Osteoblast (primary cell): Measurements from ENCODE around the gene IL1RAPL1. TPM values are rescaled to one million over a fixed set of nuclear protein-coding genes. Genes with fewer than 3 reads are reported as not detected.

ENCODE experiments used
- DNase-seq: peaks from one replicate; pipeline ENCODE4 v3.0.0; 2011; ENCODE audit warnings: low spot score, mixed read lengths; ENCODE audit not compliant: insufficient read length; ENCODE audit errors: missing footprints
- H2AFZ ChIP-seq: 2 replicates; pipeline ENCODE4 v1.6.0; 2011; ENCODE audit warnings: mild to moderate bottlenecking, low read length
- H3K27ac ChIP-seq: 2 replicates; pipeline ENCODE4 v1.5.1; 2011; ENCODE audit warnings: mild to moderate bottlenecking, low read depth, low read length, moderate library complexity
- H3K27me3 ChIP-seq: 2 replicates; pipeline ENCODE4 v1.6.0; 2012; ENCODE audit warnings: mild to moderate bottlenecking, control low read depth, inconsistent platforms, low read length, moderate library complexity; ENCODE audit not compliant: insufficient read depth
- H3K36me3 ChIP-seq: 2 replicates; pipeline ENCODE4 v1.5.1; 2011; ENCODE audit warnings: mild to moderate bottlenecking, low read length, control low read depth, moderate library complexity; ENCODE audit not compliant: insufficient read depth
- H3K4me1 ChIP-seq: 2 replicates; pipeline ENCODE4 v1.5.1; 2011; ENCODE audit warnings: mild to moderate bottlenecking, low read length, control low read depth, moderate library complexity; ENCODE audit not compliant: insufficient read depth
- H3K4me2 ChIP-seq: 2 replicates; pipeline ENCODE4 v1.6.0; 2011; ENCODE audit warnings: mild to moderate bottlenecking, low read length; ENCODE audit not compliant: insufficient read depth
- H3K4me3 ChIP-seq: fragments of 200-600 bp; sonication (generic); 3 replicates; pipeline ENCODE4 v1.5.1; 2012; ENCODE audit warnings: mild to moderate bottlenecking, low read length, inconsistent platforms; ENCODE audit not compliant: insufficient read depth
- H3K79me2 ChIP-seq: 2 replicates; pipeline ENCODE4 v1.6.0; 2012; ENCODE audit warnings: mild to moderate bottlenecking, low read length, control low read depth, inconsistent platforms; ENCODE audit not compliant: insufficient read depth
- H3K9me3 ChIP-seq: 2 replicates; pipeline ENCODE4 v1.5.1; 2011; ENCODE audit warnings: low read depth, low read length, control low read depth
- H4K20me1 ChIP-seq: 2 replicates; pipeline ENCODE4 v1.6.0; 2012; ENCODE audit warnings: mild to moderate bottlenecking, low read length, control low read depth; ENCODE audit not compliant: insufficient read depth
- total RNA-seq: library from RNA; depleted of rRNA; stranded (reverse); fragments of >200 nt; gene quantifications from 2 replicates; pipeline ENCODE4 v1.2.3, GENCODE V29; 2012
- TF ChIP-seq, protein P1 (sequence below): IDR thresholded peaks from 2 replicates; pipeline ENCODE4 v1.5.1; 2011; ENCODE audit warnings: mild to moderate bottlenecking, low read depth, low read length, moderate library complexity; ENCODE audit errors: extremely low read depth

Gene IL1RAPL1
- total RNA-seq, 1 donor, result under 0.01 TPM

DNA sequence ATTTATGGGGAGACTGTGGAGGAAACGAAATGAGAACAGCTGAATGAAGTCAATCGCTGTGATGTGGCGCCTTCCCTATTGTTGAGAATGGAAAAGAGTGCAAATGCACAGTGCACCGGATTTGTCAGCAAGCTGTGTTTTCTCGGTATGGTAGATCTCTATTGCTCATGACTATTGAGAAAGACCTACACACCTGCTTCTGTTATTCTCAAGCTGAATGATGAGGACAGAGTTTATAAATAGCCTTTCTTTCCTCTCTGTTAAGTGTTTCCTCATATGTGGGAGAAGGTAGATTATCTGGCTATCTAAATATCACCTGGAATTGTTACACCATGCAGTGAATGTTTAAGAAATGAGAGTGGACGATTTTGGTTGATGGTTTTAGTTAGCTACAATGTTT is 650.7 kb downstream of the IL1RAPL1 start:
- no peaks in the 10 kb centered on the region for H3K36me3 ChIP-seq
- no peaks in the 10 kb centered on the region for H3K9me3 ChIP-seq
- no peaks in the 10 kb centered on the region for H3K4me1 ChIP-seq
- H3K4me2 ChIP-seq, result no peak overlapping the region
- H3K79me2 ChIP-seq, result no peaks in the 10 kb centered on the region
- H2AFZ ChIP-seq, result no peak overlapping the region
- no peaks in the 10 kb centered on the region for H3K27me3 ChIP-seq
- H3K27ac ChIP-seq, result no peak overlapping the region
- H3K4me3 ChIP-seq, result no peak overlapping the region
- no peak for DNase-seq
- H4K20me1 ChIP-seq, result no peaks in the 10 kb centered on the region
- TF ChIP-seq, protein P1, sequence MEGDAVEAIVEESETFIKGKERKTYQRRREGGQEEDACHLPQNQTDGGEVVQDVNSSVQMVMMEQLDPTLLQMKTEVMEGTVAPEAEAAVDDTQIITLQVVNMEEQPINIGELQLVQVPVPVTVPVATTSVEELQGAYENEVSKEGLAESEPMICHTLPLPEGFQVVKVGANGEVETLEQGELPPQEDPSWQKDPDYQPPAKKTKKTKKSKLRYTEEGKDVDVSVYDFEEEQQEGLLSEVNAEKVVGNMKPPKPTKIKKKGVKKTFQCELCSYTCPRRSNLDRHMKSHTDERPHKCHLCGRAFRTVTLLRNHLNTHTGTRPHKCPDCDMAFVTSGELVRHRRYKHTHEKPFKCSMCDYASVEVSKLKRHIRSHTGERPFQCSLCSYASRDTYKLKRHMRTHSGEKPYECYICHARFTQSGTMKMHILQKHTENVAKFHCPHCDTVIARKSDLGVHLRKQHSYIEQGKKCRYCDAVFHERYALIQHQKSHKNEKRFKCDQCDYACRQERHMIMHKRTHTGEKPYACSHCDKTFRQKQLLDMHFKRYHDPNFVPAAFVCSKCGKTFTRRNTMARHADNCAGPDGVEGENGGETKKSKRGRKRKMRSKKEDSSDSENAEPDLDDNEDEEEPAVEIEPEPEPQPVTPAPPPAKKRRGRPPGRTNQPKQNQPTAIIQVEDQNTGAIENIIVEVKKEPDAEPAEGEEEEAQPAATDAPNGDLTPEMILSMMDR, result no peak

DNA sequence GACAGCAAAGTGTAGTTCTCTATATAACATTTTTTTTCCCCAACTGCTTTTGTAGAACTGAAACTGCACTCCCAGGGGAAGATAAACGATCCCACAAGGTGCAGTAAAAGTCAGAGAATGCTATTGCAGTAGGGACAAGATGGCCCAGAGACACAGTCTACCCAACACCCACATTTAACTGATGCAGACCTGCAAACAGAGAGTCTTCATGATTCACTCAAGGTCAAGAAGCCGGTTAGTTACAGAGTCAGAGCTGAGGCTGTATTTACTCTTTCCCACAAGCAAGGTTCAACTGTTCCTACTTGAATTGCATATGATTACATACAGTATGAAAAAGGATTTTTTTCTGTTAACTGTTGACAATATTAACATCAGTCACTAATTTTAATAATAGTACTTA is 654.6 kb downstream of the IL1RAPL1 start:
- no peak overlapping the region for H3K4me2 ChIP-seq
- H3K36me3 ChIP-seq, result no peaks in the 10 kb centered on the region
- H3K27me3 ChIP-seq, result no peaks in the 10 kb centered on the region
- no peaks in the 10 kb centered on the region for H4K20me1 ChIP-seq
- H3K4me1 ChIP-seq, result no peaks in the 10 kb centered on the region
- H3K27ac ChIP-seq, result no peak overlapping the region
- H3K9me3 ChIP-seq, result no peaks in the 10 kb centered on the region
- DNase-seq, result no peak
- no peak overlapping the region for H2AFZ ChIP-seq
- no peak overlapping the region for H3K4me3 ChIP-seq
- TF ChIP-seq, protein P1, result no peak
- no peaks in the 10 kb centered on the region for H3K79me2 ChIP-seq

DNA sequence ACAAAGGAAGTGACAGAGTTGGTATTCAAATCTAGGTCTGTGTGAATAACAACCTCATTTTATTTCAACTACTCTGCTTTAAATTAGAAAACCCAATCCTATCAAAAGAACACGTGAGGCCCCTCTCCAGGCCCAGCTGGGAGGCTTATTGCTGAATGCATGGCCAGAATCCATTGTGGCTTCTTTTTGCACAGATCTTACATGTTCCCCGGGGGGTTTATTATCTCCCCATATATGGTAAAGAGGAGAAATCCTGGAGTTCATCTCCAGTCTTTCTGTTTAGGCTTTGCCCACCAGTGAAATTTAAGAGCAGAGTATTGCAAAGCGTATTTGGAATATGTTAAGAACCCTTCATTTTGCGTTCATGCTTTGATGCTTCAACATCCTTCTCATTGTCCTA is 655.6 kb downstream of the IL1RAPL1 start:
- no peak for DNase-seq
- Histone ChIP-seq H3K27me3 (no peaks in the 10 kb centered on the region), H3K4me1 (no peaks in the 10 kb centered on the region), H3K4me3 (no peak overlapping the region), H3K79me2 (no peaks in the 10 kb centered on the region), H2AFZ (no peak overlapping the region), H4K20me1 (no peaks in the 10 kb centered on the region), H3K4me2 (no peak overlapping the region), H3K36me3 (no peaks in the 10 kb centered on the region), H3K27ac (no peak overlapping the region), H3K9me3 (no peaks in the 10 kb centered on the region)
- TF ChIP-seq, protein P1, result no peak

DNA sequence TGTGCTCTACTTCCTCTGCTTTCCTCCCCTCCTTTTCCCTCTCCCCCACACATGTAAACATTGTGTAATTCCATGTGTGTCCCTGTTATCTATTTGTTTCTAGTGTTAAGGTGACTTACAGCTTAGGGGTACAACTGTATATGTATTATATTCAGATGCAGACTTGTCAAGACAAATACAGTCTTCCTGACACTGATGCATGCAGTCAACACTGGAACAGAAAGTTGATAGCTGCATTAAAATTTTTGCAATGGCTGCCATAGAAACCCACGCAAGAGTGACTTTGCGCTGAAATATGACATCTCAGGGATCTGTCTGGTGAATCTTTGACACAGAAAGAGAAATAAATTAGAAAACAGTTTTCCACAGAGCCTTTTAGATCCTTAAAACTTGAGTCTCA is 656.7 kb downstream of the IL1RAPL1 start:
- Histone ChIP-seq H3K36me3 (no peaks in the 10 kb centered on the region), H3K27me3 (no peaks in the 10 kb centered on the region), H4K20me1 (no peaks in the 10 kb centered on the region), H3K79me2 (no peaks in the 10 kb centered on the region), H3K4me2 (no peak overlapping the region), H3K9me3 (no peaks in the 10 kb centered on the region), H3K4me1 (no peaks in the 10 kb centered on the region), H3K4me3 (no peak overlapping the region), H2AFZ (no peak overlapping the region), H3K27ac (no peak overlapping the region)
- TF ChIP-seq, protein P1, result no peak
- DNase-seq, result no peak
